Uterus (tissue), 4 donors: ENCODE measurements around the gene PUS3. TPM values are rescaled to one million over a fixed set of nuclear protein-coding genes. Genes with fewer than 3 reads are reported as not detected.

ENCODE experiments used
- DNase-seq, 2 donors: peaks; one replicate each; pipeline ENCODE4 v3.0.0-alpha.2; 2019 to 2020
- H3K27ac ChIP-seq, 2 donors: fragments of 200-600 bp; sonication (generic); 1 replicate in 1 of 2; 2 replicates in 1 of 2; pipeline ENCODE4 v1.5.1; 2016 to 2018
- H3K27me3 ChIP-seq, 2 donors: fragments of 200-600 bp; sonication (generic); one replicate each; pipeline ENCODE4 v1.5.1; 2018 to 2019; ENCODE audit warnings: control low read depth in 1 of 2
- H3K36me3 ChIP-seq, 2 donors: fragments of 200-600 bp; sonication (generic); one replicate each; pipeline ENCODE4 v1.5.1; 2019; ENCODE audit warnings: control low read depth in 1 of 2
- H3K4me1 ChIP-seq, 2 donors: fragments of 200-600 bp; sonication (generic); one replicate each; pipeline ENCODE4 v1.5.1; 2018 to 2019; ENCODE audit warnings: control low read depth in 1 of 2
- H3K4me3 ChIP-seq, 2 donors: fragments of 200-600 bp; sonication (generic); 1 replicate in 1 of 2; 2 replicates in 1 of 2; pipeline ENCODE4 v1.5.1; 2018 to 2019; ENCODE audit warnings: mild to moderate bottlenecking in 1 of 2
- H3K9me3 ChIP-seq, 2 donors: fragments of 200-600 bp; sonication (generic); one replicate each; pipeline ENCODE4 v1.5.1; 2019; ENCODE audit warnings: control low read depth in 1 of 2
- CTCF ChIP-seq, 4 experiments: fragments of 200-600 bp in 2 of 4; fragments of 450-650 bp in 2 of 4; sonication (generic) in 2 of 4; IDR thresholded peaks; one replicate each; pipeline ENCODE4 v1.5.1; 2016 to 2019; ENCODE audit warnings: antibody characterized with exemption in 4 of 4, mild to moderate bottlenecking in 2 of 4, moderate library complexity in 1 of 4
- POLR2A ChIP-seq, 2 donors: fragments of 450-650 bp; IDR thresholded peaks; one replicate each; pipeline ENCODE4 v1.6.1; 2016; ENCODE audit warnings: antibody characterized with exemption in 2 of 2, mild to moderate bottlenecking in 1 of 2, moderate library complexity in 1 of 2
- intact Hi-C: fragments of 100-400 bp; cut with DNase I; formaldehyde crosslinking; loops from one replicate; pipeline ENCODE4 v1.15.1; 2023; ENCODE audit warnings: low total_unique reads
- total RNA-seq, 4 donors: library from RNA; depleted of rRNA in 3 of 4; stranded (reverse); fragments of >200 nt in 3 of 4; gene quantifications; one replicate each; pipeline versions ENCODE4 v1.1.0 to v1.2.4, GENCODE V29; 2014 to 2023
- donor health status: DM: yes; HTN: yes; CAD: no.

The PUS3 gene
- total RNA-seq, 4 donors from 2014 or later: 1.8 to 19.4 (median 10.2) TPM

- Histone ChIP-seq H3K36me3 (no peaks in the 10 kb centered on the region), H3K4me1 (peaks cover 0 to 9% of the 10 kb centered on the region in 2 donors), H3K4me3 (no peak overlapping the region), H3K9me3 (no peaks in the 10 kb centered on the region), H3K27me3 (peaks cover 10 to 20% of the 10 kb centered on the region in 2 donors), H3K27ac (no peak overlapping the region)
- intact Hi-C loops: no loop called here
- TF ChIP-seq CTCF (IDR thresholded peaks at IDR 0.05): no peak
- no peak for TF ChIP-seq POLR2A (IDR thresholded peaks at IDR 0.05)
- no peak for DNase-seq
Measured at GRCh38 chr11:125904678-125905077, 1.7 kb upstream of the PUS3 start.

- intact Hi-C loops: no loop called here
- Histone ChIP-seq H3K27me3 (peaks cover 10 to 20% of the 10 kb centered on the region in 2 donors), H3K4me3 (peak within 1 kb of the TSS; percentile 41 to 55), H3K36me3 (no peaks in the 10 kb centered on the region), H3K27ac (no peak within 1 kb of the TSS), H3K4me1 (peaks cover 0 to 9% of the 10 kb centered on the region in 2 donors), H3K9me3 (no peaks in the 10 kb centered on the region)
- no peak for DNase-seq
- TF ChIP-seq POLR2A (IDR thresholded peaks at IDR 0.05) (no peak), CTCF (IDR thresholded peaks at IDR 0.05) (no peak)
Measured at GRCh38 chr11:125903711-125904659, 979 bp upstream of the PUS3 start, which contains the start of gene DDX25. Gene DDX25 (plus strand): TSS chr11:125904508. CDS start chr11:125904518, 10 bp downstream.

- intact Hi-C loops: no loop called here
- Histone ChIP-seq H3K9me3 (no peaks in the 10 kb centered on the region), H3K4me1 (peaks cover 0 to 9% of the 10 kb centered on the region in 2 donors), H3K4me3 (peak overlapping the region; percentile 41 to 55), H3K36me3 (no peaks in the 10 kb centered on the region), H3K27me3 (peaks cover 10 to 20% of the 10 kb centered on the region in 2 donors), H3K27ac (peak overlapping the region; percentile 65 to 71)
- no peak for DNase-seq
- TF ChIP-seq CTCF (IDR thresholded peaks at IDR 0.05): no peak
- no peak for TF ChIP-seq POLR2A (IDR thresholded peaks at IDR 0.05)
Measured at GRCh38 chr11:125902277-125902926, 604 bp downstream of the PUS3 start.

- no peaks in the 10 kb centered on the region for H3K9me3 ChIP-seq
- no peak overlapping the region for H3K4me3 ChIP-seq
- TF ChIP-seq CTCF (IDR thresholded peaks at IDR 0.05): no peak
- TF ChIP-seq POLR2A (IDR thresholded peaks at IDR 0.05): no peak
- DNase-seq: no peak
- intact Hi-C loops: no loop called here
- peaks cover 10 to 20% of the 10 kb centered on the region in 2 donors for H3K27me3 ChIP-seq
- H3K27ac ChIP-seq: no peak overlapping the region
- H3K36me3 ChIP-seq: no peaks in the 10 kb centered on the region
- H3K4me1 ChIP-seq: peaks cover 0 to 9% of the 10 kb centered on the region in 2 donors
Measured at GRCh38 chr11:125901872-125902271, 1.1 kb downstream of the PUS3 start.

- H3K27me3 ChIP-seq: no peaks in the 10 kb centered on the region
- intact Hi-C loops: no loop called here
- H3K4me3 ChIP-seq: no peak overlapping the region
- no peaks in the 10 kb centered on the region for H3K36me3 ChIP-seq
- no peaks in the 10 kb centered on the region for H3K4me1 ChIP-seq
- no peaks in the 10 kb centered on the region for H3K9me3 ChIP-seq
- no peak for DNase-seq
- H3K27ac ChIP-seq: no peak overlapping the region
- TF ChIP-seq POLR2A (IDR thresholded peaks at IDR 0.05) (no peak), CTCF (IDR thresholded peaks at IDR 0.05) (no peak)
Measured at GRCh38 chr11:125892994-125893393, 10.0 kb downstream of the PUS3 start.
